GM23338 (cell line): ENCODE data around the gene SOWAHC. TPM values are rescaled to one million over a fixed set of nuclear protein-coding genes. Genes with fewer than 3 reads are reported as not detected.
A peak's percentile ranks its signal among the peaks of the same experiment; 100 is the strongest.

Source experiments
- ATAC-seq: fragments of 200-7000 bp; cut with Tn5 transposase; 3 replicates; pipeline ENCODE4 v1.9.1; 2020
- DNase-seq: peaks from one replicate; pipeline ENCODE4 v3.0.0-alpha.2; 2015; ENCODE audit warnings: low spot score
- H2AFZ ChIP-seq: fragments of 200-600 bp; sonication (generic); 2 replicates; pipeline ENCODE4 v1.8.0; 2016; ENCODE audit warnings: antibody characterized with exemption, mild to moderate bottlenecking, moderate library complexity
- H3F3A ChIP-seq: fragments of 200-600 bp; sonication (generic); replicated peaks from 2 replicates; pipeline ENCODE4 v1.8.0; 2017; ENCODE audit warnings: antibody characterized with exemption, mixed run types, low read depth
- H3K27ac ChIP-seq: fragments of 200-600 bp; sonication (generic); 2 replicates; pipeline ENCODE4 v1.6.1; 2016; ENCODE audit warnings: low read depth
- H3K27me3 ChIP-seq: fragments of 200-600 bp; sonication (generic); 2 replicates; pipeline ENCODE4 v1.8.0; 2016; ENCODE audit warnings: mild to moderate bottlenecking, mixed run types, moderate library complexity; ENCODE audit not compliant: insufficient read depth
- H3K36me3 ChIP-seq: fragments of 200-600 bp; sonication (generic); 2 replicates; pipeline ENCODE4 v1.8.0; 2016; ENCODE audit warnings: mild to moderate bottlenecking; ENCODE audit not compliant: insufficient read depth
- H3K4me1 ChIP-seq: fragments of 200-600 bp; sonication (generic); 2 replicates; pipeline ENCODE4 v1.8.0; 2016; ENCODE audit warnings: mild to moderate bottlenecking, moderate library complexity; ENCODE audit not compliant: insufficient read depth
- H3K4me2 ChIP-seq: fragments of 200-600 bp; sonication (generic); 2 replicates; pipeline ENCODE4 v1.7.1; 2017; ENCODE audit warnings: mixed run types
- H3K4me3 ChIP-seq: fragments of 200-600 bp; sonication (generic); 2 replicates; pipeline ENCODE4 v1.6.1; 2016; ENCODE audit warnings: mixed run types
- H3K79me2 ChIP-seq: fragments of 200-600 bp; sonication (generic); replicated peaks from 2 replicates; pipeline ENCODE4 v1.8.0; 2017; ENCODE audit warnings: mild to moderate bottlenecking; ENCODE audit not compliant: insufficient read depth
- H3K9me2 ChIP-seq: fragments of 200-600 bp; sonication (generic); 2 replicates; pipeline ENCODE4 v1.8.0; 2017; ENCODE audit not compliant: insufficient read depth
- H4K20me1 ChIP-seq: fragments of 200-600 bp; sonication (generic); replicated peaks from 2 replicates; pipeline ENCODE4 v1.8.0; 2017; ENCODE audit warnings: mild to moderate bottlenecking; ENCODE audit not compliant: insufficient read depth
- H3K27ac Mint-ChIP-seq: 2 replicates; pipeline ENCODE4 v1.8.0; 2020; ENCODE audit warnings: inconsistent platforms, mild to moderate bottlenecking, moderate library complexity, mixed read lengths
- H3K27me3 Mint-ChIP-seq: 3 replicates; pipeline ENCODE4 v1.8.0; 2022; ENCODE audit warnings: low read depth, mild to moderate bottlenecking, moderate library complexity, mixed read lengths, inconsistent platforms; ENCODE audit not compliant: insufficient read depth, poor library complexity
- H3K36me3 Mint-ChIP-seq: 3 replicates; pipeline ENCODE4 v1.8.0; 2021; ENCODE audit warnings: low read depth, mild to moderate bottlenecking, inconsistent platforms, moderate library complexity, mixed read lengths
- H3K4me1 Mint-ChIP-seq: 3 replicates; pipeline ENCODE4 v1.8.0; 2020; ENCODE audit warnings: mild to moderate bottlenecking, inconsistent platforms, mixed read lengths
- H3K4me3 Mint-ChIP-seq: 3 replicates; pipeline ENCODE4 v1.8.0; 2021; ENCODE audit warnings: moderate library complexity, mild to moderate bottlenecking, inconsistent platforms, mixed read lengths
- H3K9me3 Mint-ChIP-seq: 3 replicates; pipeline ENCODE4 v1.8.0; 2020; ENCODE audit warnings: moderate library complexity, mild to moderate bottlenecking, inconsistent platforms, mixed read lengths
- CTCF ChIP-seq, 2 experiments: fragments of 200-600 bp in 1 of 2; sonication (generic) in 1 of 2; conservative IDR thresholded peaks; 2 replicates each; pipeline versions ENCODE4 v1.5.1 to v1.6.1; 2016 to 2017; ENCODE audit warnings: antibody characterized with exemption in 2 of 2, low read depth in 2 of 2, mild to moderate bottlenecking in 2 of 2, moderate library complexity in 1 of 2
- ETS1 ChIP-seq: IDR thresholded peaks from 2 replicates; pipeline ENCODE4 v1.6.1; 2016; ENCODE audit warnings: antibody characterized with exemption
- EZH2phosphoT487 ChIP-seq: fragments of 200-600 bp; sonication (generic); IDR thresholded peaks from one replicate; pipeline ENCODE4 v1.8.1; 2018; ENCODE audit warnings: antibody characterized with exemption; ENCODE audit not compliant: unreplicated experiment
- JUNB ChIP-seq: IDR thresholded peaks from one replicate; pipeline ENCODE4 v1.6.1; 2016; ENCODE audit warnings: antibody characterized with exemption; ENCODE audit not compliant: unreplicated experiment
- POLR2AphosphoS5 ChIP-seq: IDR thresholded peaks from 2 replicates; pipeline ENCODE4 v1.6.1; 2016; ENCODE audit warnings: antibody characterized with exemption, low read depth
- ZNF114 ChIP-seq: fragments of 250-450 bp; sonication (Bioruptor Pico); IDR thresholded peaks from 2 replicates; pipeline ENCODE4 v1.5.0; 2020; ENCODE audit warnings: mild to moderate bottlenecking, moderate library complexity
- ZNF331 ChIP-seq: fragments of 250-450 bp; sonication (Bioruptor Pico); IDR thresholded peaks from 2 replicates; pipeline ENCODE4 v1.5.0; 2020; ENCODE audit warnings: low read depth, mild to moderate bottlenecking, moderate library complexity
- ZNF462 ChIP-seq: fragments of 250-450 bp; sonication (Bioruptor Pico); IDR thresholded peaks from 2 replicates; pipeline ENCODE4 v1.5.0; 2020; ENCODE audit warnings: mild to moderate bottlenecking, moderate library complexity
- polyA plus RNA-seq: library from polyadenylated mRNA; unstranded; fragments of >200 nt; fragmentation: Nextera tagmentation; extraction: Ambion mirVana; gene quantifications from 2 replicates; pipeline ENCODE4 v1.2.1, GENCODE V29; 2016
- total RNA-seq: library from RNA; depleted of rRNA; stranded (reverse); fragments of >200 nt; shearing (Covaris generic); gene quantifications from 2 replicates; pipeline ENCODE4 v1.2.3, GENCODE V29; 2014

Gene SOWAHC
- total and polyA plus RNA-seq, 2 experiments from 2014 or later: 7.4 to 26.3 TPM

GRCh38 chr2:109607766-109608165 is 6.4 kb upstream of the SOWAHC start:
- peaks cover 4% of the 10 kb centered on the region for H3K36me3 Mint-ChIP-seq
- Histone ChIP-seq H3K27me3 (no peaks in the 10 kb centered on the region), H3K9me2 (no peaks in the 10 kb centered on the region), H3K4me2 (no peak overlapping the region), H4K20me1 (peaks cover 25% of the 10 kb centered on the region), H3F3A (no peaks in the 10 kb centered on the region), H3K4me1 (peaks cover 27% of the 10 kb centered on the region), H3K27ac (no peak overlapping the region), H3K79me2 (peaks cover 98% of the 10 kb centered on the region), H2AFZ (no peak overlapping the region), H3K4me3 (no peak overlapping the region), H3K36me3 (no peaks in the 10 kb centered on the region)
- peaks cover 33% of the 10 kb centered on the region for H3K4me1 Mint-ChIP-seq
- H3K9me3 Mint-ChIP-seq: peaks cover 3% of the 10 kb centered on the region; the same call in 2 of the 3 replicates
- H3K4me3 Mint-ChIP-seq: no peak overlapping the region
- ATAC-seq: peak; percentile 35; the same call in 2 of the 3 replicates
- no peak for TF ChIP-seq CTCF (conservative IDR thresholded peaks at IDR 0.05; ENCODE audit: low read depth in 2 of 2)
- TF ChIP-seq ETS1: no peak
- TF ChIP-seq EZH2phosphoT487: no peak
- DNase-seq: no peak
- H3K27ac Mint-ChIP-seq: no peak overlapping the region
- peaks cover 8% of the 10 kb centered on the region for H3K27me3 Mint-ChIP-seq

- H3K27me3 Mint-ChIP-seq: peaks cover 11% of the 10 kb centered on the region
- no peaks in the 10 kb centered on the region for H3K9me2 ChIP-seq
- H3K79me2 ChIP-seq: peaks cover 87% of the 10 kb centered on the region
- H3K9me3 Mint-ChIP-seq: peaks cover 2% of the 10 kb centered on the region; the same call in 1 of the 3 replicates
- peaks cover 25% of the 10 kb centered on the region for H3K4me1 ChIP-seq
- no peak overlapping the region for H3K27ac ChIP-seq
- H3K27ac Mint-ChIP-seq: peak overlapping the region; percentile 83
- no peaks in the 10 kb centered on the region for H3K36me3 ChIP-seq
- no peaks in the 10 kb centered on the region for H3K27me3 ChIP-seq
- no peak overlapping the region for H3K4me3 ChIP-seq
- peak; percentile 27 for DNase-seq
- no peak overlapping the region for H2AFZ ChIP-seq
- peak overlapping the region; percentile 3; the same call in 1 of the 3 replicates for H3K4me3 Mint-ChIP-seq
- peak overlapping the region; percentile 2; the same call in 1 of the 2 replicates for H3K4me2 ChIP-seq
- ATAC-seq: no peak
- H3F3A ChIP-seq: no peaks in the 10 kb centered on the region
- H3K36me3 Mint-ChIP-seq: peaks cover 6% of the 10 kb centered on the region; the same call in 2 of the 3 replicates
- H4K20me1 ChIP-seq: peaks cover 20% of the 10 kb centered on the region
- H3K4me1 Mint-ChIP-seq: peaks cover 33% of the 10 kb centered on the region
- TF ChIP-seq ZNF462 (CRISPR knock-in tag) (no peak), CTCF (conservative IDR thresholded peaks at IDR 0.05; ENCODE audit: low read depth in 2 of 2) (no peak), ZNF331 (CRISPR knock-in tag) (no peak), EZH2phosphoT487 (no peak), POLR2AphosphoS5 (no peak), ZNF114 (CRISPR knock-in tag) (no peak), JUNB (no peak)
Observed at GRCh38 chr2:109609352-109610024, 4.7 kb upstream of the SOWAHC start.
